HEK293 (cell line): ENCODE data around the gene DTNA.

Source experiments
- CTCF ChIA-PET: fragments of 350-600 bp; formaldehyde crosslinking; extraction: SDS; loops from one replicate; lab custom pipeline; 2021; ENCODE audit warnings: antibody characterized with exemption; lab: Yijun Ruan, JAX
- POLR2A ChIA-PET: fragments of 300-600 bp; formaldehyde crosslinking; extraction: SDS; loops from one replicate; lab custom pipeline; 2020; ENCODE audit warnings: antibody characterized with exemption, inconsistent platforms; lab: Yijun Ruan, JAX
- H3K27ac ChIP-seq: fragments of 200-500 bp; sonication (Bioruptor generic); 2 replicates; pipeline ENCODE4 v1.5.1; 2014; ENCODE audit warnings: low read depth, low read length, control low read depth, inconsistent platforms; ENCODE audit errors: extremely low read depth
- H3K36me3 ChIP-seq, 2 experiments: fragments of 200-500 bp in 1 of 2; sonication (Bioruptor generic) in 1 of 2; 1 replicate in 1 of 2; 2 replicates in 1 of 2; pipeline ENCODE4 v1.5.1; 2014 to 2017; ENCODE audit warnings: inconsistent platforms in 2 of 2, low read length in 2 of 2; ENCODE audit not compliant: control insufficient read depth in 2 of 2, insufficient read depth in 1 of 2
- H3K4me1 ChIP-seq: fragments of 200-500 bp; sonication (Bioruptor generic); 2 replicates; pipeline ENCODE4 v1.5.1; 2014; ENCODE audit warnings: mild to moderate bottlenecking, low read length, inconsistent platforms; ENCODE audit not compliant: control insufficient read depth, insufficient read depth
- H3K4me3 ChIP-seq: 2 replicates; pipeline ENCODE4 v1.5.1; 2011; ENCODE audit warnings: low read depth, mild to moderate bottlenecking, control low read depth, low read length, moderate library complexity
- H3K9me3 ChIP-seq: fragments of 200-500 bp; sonication (Bioruptor generic); 2 replicates; pipeline ENCODE4 v1.5.1; 2014; ENCODE audit warnings: low read depth, low read length, inconsistent platforms; ENCODE audit not compliant: control insufficient read depth, insufficient read depth
- ATF2 ChIP-seq: fragments of 450-650 bp; formaldehyde crosslinking; IDR thresholded peaks from 2 replicates; pipeline ENCODE4 v1.5.1; 2016; ENCODE audit warnings: missing biosample characterization, missing genetic modification characterization, low read depth
- BCL6B ChIP-seq: fragments of 450-650 bp; formaldehyde crosslinking; IDR thresholded peaks from 2 replicates; pipeline ENCODE4 v1.5.1; 2017; ENCODE audit warnings: missing biosample characterization, missing genetic modification characterization
- CTCF ChIP-seq: fragments of 450-650 bp; formaldehyde crosslinking; IDR thresholded peaks from 2 replicates; pipeline ENCODE4 v1.5.1; 2016; ENCODE audit warnings: missing biosample characterization, missing genetic modification characterization
- ELK4 ChIP-seq: IDR thresholded peaks from 2 replicates; pipeline ENCODE4 v1.6.1; 2011; ENCODE audit warnings: mild to moderate bottlenecking, low read depth, low read length, borderline replicate concordance
- PRDM1 ChIP-seq: fragments of 450-650 bp; formaldehyde crosslinking; IDR thresholded peaks from 2 replicates; pipeline ENCODE4; 2016; ENCODE audit warnings: missing biosample characterization, missing genetic modification characterization
- SP7 ChIP-seq: fragments of 450-650 bp; formaldehyde crosslinking; IDR thresholded peaks from 2 replicates; pipeline ENCODE4 v1.5.1; 2016; ENCODE audit warnings: missing biosample characterization, missing genetic modification characterization
- TCF7L2 ChIP-seq: IDR thresholded peaks from 2 replicates; pipeline ENCODE4 v1.6.1; 2011; ENCODE audit warnings: low read depth, mild to moderate bottlenecking, inconsistent platforms, low read length, moderate library complexity, borderline replicate concordance
- ZBTB1 ChIP-seq: fragments of 450-650 bp; formaldehyde crosslinking; IDR thresholded peaks from 2 replicates; pipeline ENCODE4 v1.5.1; 2016; ENCODE audit warnings: missing biosample characterization, missing genetic modification characterization
- ZFP37 ChIP-seq: fragments of 450-650 bp; formaldehyde crosslinking; IDR thresholded peaks from 2 replicates; pipeline ENCODE4 v1.5.1; 2016; ENCODE audit warnings: missing biosample characterization, missing genetic modification characterization
- ZNF133 ChIP-seq: fragments of 450-650 bp; formaldehyde crosslinking; IDR thresholded peaks from 2 replicates; pipeline ENCODE4 v1.5.1; 2016; ENCODE audit warnings: missing biosample characterization, missing genetic modification characterization
- ZNF146 ChIP-seq: fragments of 450-650 bp; formaldehyde crosslinking; IDR thresholded peaks from 2 replicates; pipeline ENCODE4 v1.5.1; 2016; ENCODE audit warnings: missing biosample characterization, missing genetic modification characterization
- ZNF175 ChIP-seq: fragments of 450-650 bp; formaldehyde crosslinking; IDR thresholded peaks from 2 replicates; pipeline ENCODE4 v1.5.1; 2016; ENCODE audit warnings: missing biosample characterization, missing genetic modification characterization
- ZNF2 ChIP-seq: fragments of 450-650 bp; formaldehyde crosslinking; IDR thresholded peaks from 2 replicates; pipeline ENCODE4 v1.5.1; 2016; ENCODE audit warnings: missing biosample characterization, missing genetic modification characterization
- ZNF292 ChIP-seq: fragments of 450-650 bp; formaldehyde crosslinking; IDR thresholded peaks from 2 replicates; pipeline ENCODE4 v1.5.1; 2016; ENCODE audit warnings: low read depth, missing biosample characterization, missing genetic modification characterization, borderline replicate concordance
- ZNF324 ChIP-seq: fragments of 450-650 bp; formaldehyde crosslinking; IDR thresholded peaks from 2 replicates; pipeline ENCODE4 v1.5.1; 2016; ENCODE audit warnings: missing biosample characterization, missing genetic modification characterization
- ZNF362 ChIP-seq: fragments of 450-650 bp; formaldehyde crosslinking; IDR thresholded peaks from 2 replicates; pipeline ENCODE4 v1.5.1; 2016; ENCODE audit warnings: missing biosample characterization, missing genetic modification characterization
- ZNF394 ChIP-seq: fragments of 450-650 bp; formaldehyde crosslinking; IDR thresholded peaks from 2 replicates; pipeline ENCODE4 v1.5.1; 2016; ENCODE audit warnings: missing biosample characterization, missing genetic modification characterization, mild to moderate bottlenecking, moderate library complexity, borderline replicate concordance
- ZNF433 ChIP-seq: fragments of 450-650 bp; formaldehyde crosslinking; IDR thresholded peaks from 2 replicates; pipeline ENCODE4 v1.5.1; 2016; ENCODE audit warnings: missing biosample characterization, missing genetic modification characterization, low read depth
- ZNF529 ChIP-seq: fragments of 450-650 bp; formaldehyde crosslinking; IDR thresholded peaks from 2 replicates; pipeline ENCODE4 v1.5.1; 2017; ENCODE audit warnings: missing genetic modification characterization, missing biosample characterization; ENCODE audit not compliant: insufficient replicate concordance
- ZNF549 ChIP-seq: fragments of 450-650 bp; IDR thresholded peaks from 2 replicates; pipeline ENCODE4 v1.5.1; 2018; ENCODE audit warnings: missing biosample characterization, missing genetic modification characterization, mild to moderate bottlenecking, inconsistent platforms, moderate library complexity
- ZNF561 ChIP-seq: fragments of 450-650 bp; IDR thresholded peaks from 2 replicates; pipeline ENCODE4 v1.5.1; 2018; ENCODE audit warnings: missing biosample characterization, missing genetic modification characterization, borderline replicate concordance
- ZNF658 ChIP-seq: fragments of 450-650 bp; formaldehyde crosslinking; IDR thresholded peaks from 2 replicates; pipeline ENCODE4; 2016; ENCODE audit warnings: missing biosample characterization, missing genetic modification characterization
- ZNF837 ChIP-seq: fragments of 450-650 bp; formaldehyde crosslinking; IDR thresholded peaks from 2 replicates; pipeline ENCODE4 v1.5.1; 2016; ENCODE audit warnings: missing biosample characterization, missing genetic modification characterization
- TF ChIP-seq, protein P1 (sequence below): fragments of 450-650 bp; formaldehyde crosslinking; IDR thresholded peaks from 2 replicates; pipeline ENCODE4 v1.5.1; 2016; ENCODE audit warnings: missing biosample characterization, missing genetic modification characterization

The DTNA gene

DNA sequence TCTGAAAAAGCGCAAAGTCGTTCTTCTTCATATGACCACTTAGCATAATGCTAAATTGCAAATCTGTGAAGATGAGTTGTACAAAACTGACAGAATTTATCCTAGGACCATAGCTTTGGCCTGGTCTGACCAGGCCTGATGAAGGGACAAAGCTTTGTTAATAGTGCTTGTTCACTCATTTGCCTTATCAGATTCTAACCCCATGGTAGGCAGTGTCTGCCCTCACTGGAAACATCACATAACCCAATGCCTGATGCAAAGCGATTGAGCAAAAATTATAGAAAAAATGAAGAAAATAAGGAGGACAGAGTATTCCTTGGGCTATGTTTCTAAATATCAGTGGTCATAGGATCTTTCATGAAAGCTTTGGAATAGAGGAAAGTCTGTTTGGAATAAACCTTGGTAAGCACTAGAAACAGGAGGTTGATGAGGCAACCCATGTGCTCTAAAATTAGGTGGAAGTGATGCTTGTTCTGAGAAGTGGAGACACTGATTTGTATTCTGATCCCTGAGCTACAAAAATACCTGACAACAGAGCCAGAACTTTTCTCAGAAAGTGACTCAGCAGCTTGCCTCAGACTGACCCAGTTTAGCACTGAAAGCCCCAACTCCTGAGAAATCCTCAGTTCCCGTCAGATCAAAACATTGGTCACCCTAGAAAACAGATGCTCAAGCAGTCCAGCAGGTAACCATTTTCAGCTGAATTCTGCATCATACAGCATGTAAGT lies 199.7 kb downstream of the DTNA start (continued):
- TF ChIP-seq ZNF658 (no peak), ZNF362 (tag by site-specific recombination) (no peak), TCF7L2 (no peak), ZNF292 (tag by site-specific recombination) (no peak), ZNF837 (tag by site-specific recombination) (no peak), ZNF529 (tag by site-specific recombination) (no peak), ZNF133 (tag by site-specific recombination) (no peak)
- TF ChIP-seq, all 188 proteins: peak for 0

GRCh38 chr18:34911081-34911480 lies 201.0 kb downstream of the DTNA start:
- Histone ChIP-seq H3K36me3 (no peaks in the 10 kb centered on the region), H3K9me3 (no peaks in the 10 kb centered on the region), H3K4me3 (no peak overlapping the region), H3K4me1 (no peaks in the 10 kb centered on the region), H3K27ac (no peak overlapping the region)
- ChIA-PET CTCF (no interaction called here), POLR2A (no interaction called here)
- TF ChIP-seq BCL6B (no peak), ZNF394 (tag by site-specific recombination) (no peak), ZNF2 (no peak), ZNF433 (tag by site-specific recombination) (no peak), ZFP37 (tag by site-specific recombination) (no peak), TCF7L2 (no peak), ZBTB1 (tag by site-specific recombination) (no peak), ZNF146 (no peak), ZNF549 (no peak), CTCF (tag by site-specific recombination) (no peak), ELK4 (no peak), ATF2 (tag by site-specific recombination) (no peak), ZNF561 (tag by site-specific recombination) (no peak), SP7 (tag by site-specific recombination) (no peak), ZNF175 (no peak), ZNF324 (no peak), PRDM1 (tag by site-specific recombination) (no peak)
- TF ChIP-seq, protein P1, sequence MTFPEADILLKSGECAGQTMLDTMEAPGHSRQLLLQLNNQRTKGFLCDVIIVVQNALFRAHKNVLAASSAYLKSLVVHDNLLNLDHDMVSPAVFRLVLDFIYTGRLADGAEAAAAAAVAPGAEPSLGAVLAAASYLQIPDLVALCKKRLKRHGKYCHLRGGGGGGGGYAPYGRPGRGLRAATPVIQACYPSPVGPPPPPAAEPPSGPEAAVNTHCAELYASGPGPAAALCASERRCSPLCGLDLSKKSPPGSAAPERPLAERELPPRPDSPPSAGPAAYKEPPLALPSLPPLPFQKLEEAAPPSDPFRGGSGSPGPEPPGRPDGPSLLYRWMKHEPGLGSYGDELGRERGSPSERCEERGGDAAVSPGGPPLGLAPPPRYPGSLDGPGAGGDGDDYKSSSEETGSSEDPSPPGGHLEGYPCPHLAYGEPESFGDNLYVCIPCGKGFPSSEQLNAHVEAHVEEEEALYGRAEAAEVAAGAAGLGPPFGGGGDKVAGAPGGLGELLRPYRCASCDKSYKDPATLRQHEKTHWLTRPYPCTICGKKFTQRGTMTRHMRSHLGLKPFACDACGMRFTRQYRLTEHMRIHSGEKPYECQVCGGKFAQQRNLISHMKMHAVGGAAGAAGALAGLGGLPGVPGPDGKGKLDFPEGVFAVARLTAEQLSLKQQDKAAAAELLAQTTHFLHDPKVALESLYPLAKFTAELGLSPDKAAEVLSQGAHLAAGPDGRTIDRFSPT (tag by site-specific recombination), result no peak
